HG02763 (cell line): Measurements from ENCODE around the gene PIP5K1B.

Source experiments
- ATAC-seq: cut with Tn5 transposase; IDR thresholded peaks from one replicate; pipeline ENCODE4 v1.9.1; 2021; ENCODE audit warnings: mild to moderate bottlenecking, moderate library complexity; ENCODE audit not compliant: unreplicated experiment

PIP5K1B gene

GRCh38 chr9:69016191-69017096 is 311.4 kb downstream of the PIP5K1B start:
- no peak for ATAC-seq

- no peak for ATAC-seq
Measured at GRCh38 chr9:69018737-69019136, 313.7 kb downstream of the PIP5K1B start.

- no peak for ATAC-seq
Measured at GRCh38 chr9:69019808-69020207, 314.8 kb downstream of the PIP5K1B start.

- ATAC-seq = no peak
Measured at GRCh38 chr9:69020301-69021145, 315.5 kb downstream of the PIP5K1B start.

GRCh38 chr9:69023650-69024049 is 318.6 kb downstream of the PIP5K1B start:
- ATAC-seq = no peak

- peak; percentile 58 for ATAC-seq
Measured at GRCh38 chr9:69027355-69028097, 322.5 kb downstream of the PIP5K1B start.

- ATAC-seq = no peak
Measured at GRCh38 chr9:69028754-69029153, 323.7 kb downstream of the PIP5K1B start.

GRCh38 chr9:69029535-69029934 is 324.5 kb downstream of the PIP5K1B start:
- ATAC-seq = no peak

- no peak for ATAC-seq
Measured at GRCh38 chr9:69030851-69031645, 326.0 kb downstream of the PIP5K1B start.

GRCh38 chr9:69034071-69034470 is 329.0 kb downstream of the PIP5K1B start:
- no peak for ATAC-seq

GRCh38 chr9:69035438-69036308 is 330.6 kb downstream of the PIP5K1B start, which contains the start of gene FXN:
FXN (plus strand) TSS chr9:69035752; CDS start chr9:69035783, 31 bp downstream.
- ATAC-seq = peak; percentile 94

GRCh38 chr9:69036309-69036708 is 331.3 kb downstream of the PIP5K1B start:
- no peak for ATAC-seq

GRCh38 chr9:69036799-69037198 is 331.8 kb downstream of the PIP5K1B start:
- no peak for ATAC-seq

- ATAC-seq = no peak
Measured at GRCh38 chr9:69040646-69041045, 335.6 kb downstream of the PIP5K1B start.

GRCh38 chr9:69044240-69045219 is 339.5 kb downstream of the PIP5K1B start:
- ATAC-seq = no peak

- ATAC-seq = no peak
Measured at GRCh38 chr9:69045821-69046220, 340.8 kb downstream of the PIP5K1B start.

- ATAC-seq = no peak
Measured at GRCh38 chr9:69046723-69047122, 341.7 kb downstream of the PIP5K1B start.

- ATAC-seq = no peak
Measured at GRCh38 chr9:69047371-69047770, 342.3 kb downstream of the PIP5K1B start.
